Neuron (in vitro differentiated cells): Measurements from ENCODE around the gene CCDC158.
A peak's percentile ranks its signal among the peaks of the same experiment; 100 is the strongest.
"Not testable (repeated sequence)": the region's sequence is repeated elsewhere in the genome, so short reads cannot be mapped to it uniquely, and the experiment has no call there.

Source experiments
- H2AFZ ChIP-seq: one replicate; pipeline ENCODE4 v1.6.1; 2013; ENCODE audit warnings: low read depth, mild to moderate bottlenecking, inconsistent platforms, low read length, moderate library complexity
- H3K27me3 ChIP-seq: one replicate; pipeline ENCODE4 v1.6.1; 2013; ENCODE audit warnings: low read length; ENCODE audit not compliant: insufficient read depth
- H3K36me3 ChIP-seq: one replicate; pipeline ENCODE4 v1.6.1; 2013; ENCODE audit warnings: low read length; ENCODE audit not compliant: insufficient read depth
- H3K4me1 ChIP-seq: one replicate; pipeline ENCODE4 v1.6.1; 2013; ENCODE audit warnings: low read length; ENCODE audit not compliant: insufficient read depth
- H3K4me3 ChIP-seq: 2 replicates; pipeline ENCODE4 v1.5.1; 2013; ENCODE audit warnings: mild to moderate bottlenecking, low read length, moderate library complexity
- H3K9me3 ChIP-seq: one replicate; pipeline ENCODE4 v1.6.1; 2013; ENCODE audit warnings: low read length

The CCDC158 gene

DNA sequence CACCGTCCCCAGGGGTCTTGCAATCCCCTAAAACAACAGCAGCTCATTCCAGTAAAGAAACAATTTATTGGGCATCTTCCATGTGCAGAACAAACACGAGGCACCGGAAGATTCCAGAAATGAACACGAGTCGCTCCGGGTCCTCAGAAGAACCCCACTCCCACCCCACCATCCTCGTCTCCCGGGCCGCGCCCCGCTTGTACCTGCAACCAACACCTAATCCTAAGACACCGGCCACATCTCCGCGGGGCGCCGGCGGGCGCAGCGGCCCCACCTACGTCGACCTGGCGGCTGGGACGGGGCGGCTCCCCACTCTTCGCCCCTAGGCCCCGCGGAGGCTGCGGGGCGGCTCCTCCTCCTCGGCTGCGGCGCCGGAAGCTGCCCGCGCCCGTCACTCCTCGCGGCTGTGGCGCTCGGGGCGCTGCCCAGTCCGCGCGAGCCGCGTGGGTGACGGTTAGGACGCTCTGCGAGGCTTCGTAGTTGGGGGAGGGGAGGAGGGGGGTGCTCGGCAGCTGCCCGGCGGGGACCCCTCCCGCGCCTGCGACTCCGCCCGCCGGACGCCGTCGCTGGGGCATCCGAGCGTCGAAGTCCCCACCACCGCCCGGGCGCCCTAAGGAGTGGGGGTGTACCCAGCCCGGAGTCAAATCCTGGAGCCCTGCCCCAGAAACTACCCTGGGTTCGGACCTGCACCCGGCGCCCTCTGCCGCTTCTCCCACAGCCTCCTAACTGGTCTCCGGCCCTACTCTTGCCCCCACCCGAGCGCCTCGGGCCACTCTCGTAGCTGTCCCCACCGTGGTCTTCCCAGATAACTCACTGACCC is at the start of gene CCDC158:
Gene CCDC158 (minus strand): TSS at position 380 of the 820 bp plus-strand sequence. CDS start 17,934 bp downstream, outside the sequence.
- H3K36me3 ChIP-seq, result no peaks in the 10 kb centered on the region
- no peak within 1 kb of the TSS for H2AFZ ChIP-seq
- H3K4me3 ChIP-seq, result no peak within 1 kb of the TSS
- H3K9me3 ChIP-seq, result no peaks in the 10 kb centered on the region
- peaks cover 3% of the 10 kb centered on the region for H3K27me3 ChIP-seq
- H3K4me1 ChIP-seq, result peaks cover 7% of the 10 kb centered on the region

DNA sequence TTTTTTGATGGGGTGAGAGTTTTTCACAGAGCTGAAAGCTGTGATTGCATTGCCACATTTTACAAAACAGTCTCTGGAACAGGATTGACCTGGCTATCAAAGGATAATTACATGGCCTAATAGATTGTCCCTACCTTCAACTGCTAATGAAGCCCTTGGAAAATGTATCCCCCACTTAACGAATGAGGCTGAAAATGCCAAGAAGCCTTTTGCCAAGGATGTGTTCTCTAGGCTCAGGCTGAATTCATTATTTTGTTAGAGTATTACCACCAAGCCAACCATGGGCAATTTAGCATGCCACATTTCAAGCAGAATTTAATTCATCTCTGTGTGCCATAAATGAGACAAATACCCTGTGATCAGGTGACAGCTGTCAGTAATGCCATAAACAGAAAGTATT is 49.6 kb upstream of the CCDC158 start:
- peaks cover 2% of the 10 kb centered on the region for H3K9me3 ChIP-seq
- peaks cover 20% of the 10 kb centered on the region for H3K4me1 ChIP-seq
- H2AFZ ChIP-seq, result no peak overlapping the region
- H3K27me3 ChIP-seq, result no peaks in the 10 kb centered on the region
- no peaks in the 10 kb centered on the region for H3K36me3 ChIP-seq
- no peak overlapping the region for H3K4me3 ChIP-seq

DNA sequence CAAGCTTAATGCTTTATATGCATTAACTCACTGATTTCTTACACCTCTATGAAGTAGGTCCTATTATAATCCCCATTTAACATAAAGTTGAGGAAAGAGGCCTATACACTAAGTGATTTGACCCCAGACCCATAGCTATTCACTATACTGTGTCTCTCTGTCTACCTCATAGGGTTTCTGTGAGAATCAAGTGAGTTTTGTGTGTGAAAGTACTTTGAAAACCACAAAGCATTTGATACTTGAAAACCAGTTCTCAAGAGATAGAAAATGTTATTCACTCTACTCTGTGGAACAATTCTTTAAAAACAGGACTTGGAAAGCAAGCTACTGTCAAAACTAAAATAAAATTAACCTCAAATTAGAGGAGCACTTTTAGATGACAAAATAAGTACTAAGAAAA is 49.1 kb upstream of the CCDC158 start:
- Histone ChIP-seq H2AFZ (no peak overlapping the region), H3K4me3 (no peak overlapping the region), H3K4me1 (peaks cover 23% of the 10 kb centered on the region), H3K36me3 (no peaks in the 10 kb centered on the region), H3K9me3 (peaks cover 2% of the 10 kb centered on the region), H3K27me3 (no peaks in the 10 kb centered on the region)

- H3K4me1 ChIP-seq, result peaks cover 41% of the 10 kb centered on the region
- H3K9me3 ChIP-seq, result peaks cover 12% of the 10 kb centered on the region
- H3K4me3 ChIP-seq, result no peak overlapping the region
- H3K27me3 ChIP-seq, result no peaks in the 10 kb centered on the region
- H2AFZ ChIP-seq, result no peak overlapping the region
- H3K36me3 ChIP-seq, result no peaks in the 10 kb centered on the region
Observed at GRCh38 chr4:76463568-76463967, 42.6 kb upstream of the CCDC158 start.

DNA sequence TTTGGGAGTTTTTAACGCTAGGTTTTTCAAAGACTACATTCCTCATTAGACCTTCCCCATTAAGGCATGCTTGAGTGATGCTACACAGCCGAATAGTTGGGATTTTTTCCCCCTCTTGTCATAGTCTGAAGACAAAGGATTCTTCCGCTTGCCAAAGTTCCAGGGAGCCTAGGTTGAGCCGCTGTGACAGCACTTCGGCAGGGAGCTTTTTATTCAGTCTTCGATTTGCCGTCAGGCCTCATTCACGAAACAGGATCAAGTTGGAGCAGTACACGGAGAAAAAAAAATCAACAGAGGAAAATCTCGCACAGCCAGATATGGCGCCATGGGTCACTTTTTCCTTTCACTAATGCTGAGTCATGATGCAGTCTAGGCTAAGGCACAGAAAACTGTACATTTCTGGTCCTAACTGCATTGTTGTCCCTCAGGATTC is 38.4 kb upstream of the CCDC158 start:
- Histone ChIP-seq H3K9me3 (peaks cover 10% of the 10 kb centered on the region), H3K27me3 (no peaks in the 10 kb centered on the region), H3K4me3 (peak overlapping the region; percentile 49), H3K4me1 (peaks cover 31% of the 10 kb centered on the region), H3K36me3 (no peaks in the 10 kb centered on the region), H2AFZ (peak overlapping the region; percentile 14)

DNA sequence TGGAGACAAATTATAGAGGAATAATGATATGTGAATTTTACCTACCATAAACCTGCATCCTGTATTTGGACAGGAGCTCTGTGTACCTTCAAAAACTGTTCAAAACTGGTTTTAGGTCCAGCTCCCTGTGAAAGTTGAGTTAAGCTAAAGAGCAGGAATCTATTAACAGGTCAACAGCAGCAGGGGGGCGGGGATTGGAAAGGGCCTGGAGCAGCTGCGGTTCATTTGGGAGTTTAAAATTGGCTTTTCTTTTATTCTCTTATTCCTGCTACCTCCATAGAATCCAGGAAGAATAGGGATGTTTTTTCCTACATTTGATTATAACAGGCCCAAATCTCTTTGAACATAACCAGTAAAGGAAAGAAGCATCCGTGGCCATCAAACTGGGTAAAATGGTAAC is 37.9 kb upstream of the CCDC158 start:
- peaks cover 31% of the 10 kb centered on the region for H3K4me1 ChIP-seq
- no peaks in the 10 kb centered on the region for H3K27me3 ChIP-seq
- H3K36me3 ChIP-seq, result no peaks in the 10 kb centered on the region
- H3K9me3 ChIP-seq, result peaks cover 7% of the 10 kb centered on the region
- H3K4me3 ChIP-seq, result peak overlapping the region; percentile 49
- H2AFZ ChIP-seq, result no peak overlapping the region

GRCh38 chr4:76458297-76458696 is 37.4 kb upstream of the CCDC158 start:
- Histone ChIP-seq H3K4me3 (peak overlapping the region; percentile 49), H3K36me3 (no peaks in the 10 kb centered on the region), H2AFZ (no peak overlapping the region), H3K4me1 (peaks cover 31% of the 10 kb centered on the region), H3K9me3 (peaks cover 2% of the 10 kb centered on the region), H3K27me3 (no peaks in the 10 kb centered on the region)

- Histone ChIP-seq H3K27me3 (no peaks in the 10 kb centered on the region), H3K9me3 (no peaks in the 10 kb centered on the region), H3K36me3 (peaks cover 2% of the 10 kb centered on the region), H2AFZ (no peak overlapping the region), H3K4me1 (peaks cover 31% of the 10 kb centered on the region), H3K4me3 (no peak overlapping the region)
Observed at GRCh38 chr4:76457885-76458284, 36.9 kb upstream of the CCDC158 start.

DNA sequence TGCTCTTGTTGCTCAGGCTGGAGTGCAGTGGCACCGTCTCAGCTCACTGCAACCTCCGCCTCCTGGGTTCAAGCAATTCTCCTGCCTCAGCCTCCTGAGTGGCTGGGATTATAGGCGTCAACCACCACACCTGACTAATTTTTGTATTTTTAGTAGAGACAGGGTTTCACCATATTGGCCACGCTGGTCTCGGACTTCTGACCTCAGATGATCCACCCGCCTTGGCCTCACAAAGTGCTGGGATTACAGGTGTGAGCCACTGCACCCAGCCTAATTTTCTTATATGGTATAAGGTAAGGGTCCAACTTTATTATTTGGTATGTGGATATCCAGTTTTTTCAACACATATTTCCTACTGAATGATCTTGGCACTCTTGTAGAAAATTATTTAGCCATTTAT is 33.1 kb upstream of the CCDC158 start:
- H3K9me3 ChIP-seq, H3K4me3 ChIP-seq, H3K27me3 ChIP-seq, H2AFZ ChIP-seq, H3K36me3 ChIP-seq: not testable (repeated sequence)
- peaks cover 33% of the 10 kb centered on the region for H3K4me1 ChIP-seq

GRCh38 chr4:76453232-76453631 is 32.3 kb upstream of the CCDC158 start:
- no peaks in the 10 kb centered on the region for H3K27me3 ChIP-seq
- H3K4me3 ChIP-seq, result no peak overlapping the region
- no peaks in the 10 kb centered on the region for H3K9me3 ChIP-seq
- H3K4me1 ChIP-seq, result peaks cover 33% of the 10 kb centered on the region
- H3K36me3 ChIP-seq, result peaks cover 2% of the 10 kb centered on the region
- no peak overlapping the region for H2AFZ ChIP-seq

- Histone ChIP-seq H2AFZ (peak overlapping the region; percentile 53), H3K4me3 (peak overlapping the region; percentile 30), H3K36me3 (peaks cover 2% of the 10 kb centered on the region), H3K4me1 (peaks cover 49% of the 10 kb centered on the region), H3K27me3 (no peaks in the 10 kb centered on the region), H3K9me3 (no peaks in the 10 kb centered on the region)
Observed at GRCh38 chr4:76449833-76450232, 28.9 kb upstream of the CCDC158 start.

- H3K4me1 ChIP-seq, result peaks cover 49% of the 10 kb centered on the region
- peak overlapping the region; percentile 53 for H2AFZ ChIP-seq
- H3K36me3 ChIP-seq, result peaks cover 2% of the 10 kb centered on the region
- H3K9me3 ChIP-seq, result no peaks in the 10 kb centered on the region
- H3K27me3 ChIP-seq, result no peaks in the 10 kb centered on the region
- H3K4me3 ChIP-seq, result peak overlapping the region; percentile 30
Observed at GRCh38 chr4:76449362-76449767, 28.4 kb upstream of the CCDC158 start.

DNA sequence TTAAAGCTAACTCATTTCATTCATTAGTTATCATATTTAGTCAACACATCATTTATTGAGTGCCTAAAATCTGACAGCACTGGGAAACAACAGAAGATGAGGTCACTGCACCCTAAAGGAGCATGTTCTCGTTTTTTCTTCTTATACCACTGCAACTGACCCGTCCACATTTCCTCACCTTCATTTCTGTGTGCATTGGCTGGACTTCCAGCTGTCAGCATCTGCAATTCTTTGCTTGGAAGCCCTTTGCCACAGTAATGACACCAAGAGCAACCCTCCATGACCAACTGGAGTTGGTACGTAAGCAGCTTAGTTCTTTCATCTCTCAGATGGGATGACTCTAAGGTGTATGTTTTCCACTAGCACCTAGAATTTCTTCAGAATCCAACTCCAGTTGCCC is 27.3 kb upstream of the CCDC158 start:
- peaks cover 1% of the 10 kb centered on the region for H3K36me3 ChIP-seq
- H2AFZ ChIP-seq, result no peak overlapping the region
- no peaks in the 10 kb centered on the region for H3K27me3 ChIP-seq
- H3K9me3 ChIP-seq, result no peaks in the 10 kb centered on the region
- peaks cover 49% of the 10 kb centered on the region for H3K4me1 ChIP-seq
- no peak overlapping the region for H3K4me3 ChIP-seq
